Activated CD8-positive, alpha-beta T cell treated with anti-CD3 and anti-CD28 coated beads for 36 hours (primary cell): ENCODE measurements around the gene ZBTB7B. TPM values are rescaled to one million over a fixed set of nuclear protein-coding genes. Genes with fewer than 3 reads are reported as not detected.

ENCODE experiments used
- ATAC-seq: fragments of 200-7000 bp; cut with Tn5 transposase; one replicate; pipeline ENCODE4 v1.10.0; 2021; ENCODE audit warnings: mild to moderate bottlenecking, moderate library complexity
- CTCF ChIA-PET: fragments of 350-600 bp; sonication (Branson Sonifier 250); formaldehyde crosslinking; loops from one replicate; lab custom pipeline; 2021; ENCODE audit warnings: antibody characterized with exemption; lab: Charles Lee
- POLR2A ChIA-PET: fragments of 350-600 bp; sonication (Branson Sonifier 250); formaldehyde crosslinking; loops from one replicate; lab custom pipeline; 2021; ENCODE audit warnings: antibody characterized with exemption; lab: Charles Lee
- DNase-seq: peaks from one replicate; pipeline ENCODE4 v3.0.0-alpha.2; 2020
- H3K27ac Mint-ChIP-seq: one replicate; pipeline ENCODE4 v1.8.0; 2021; ENCODE audit warnings: mild to moderate bottlenecking, mixed read lengths
- H3K27me3 Mint-ChIP-seq: one replicate; pipeline ENCODE4 v1.8.0; 2021; ENCODE audit warnings: mixed read lengths
- H3K36me3 Mint-ChIP-seq: one replicate; pipeline ENCODE4 v1.8.0; 2021; ENCODE audit warnings: low read depth, mixed read lengths
- H3K4me1 Mint-ChIP-seq: one replicate; pipeline ENCODE4 v1.8.0; 2021; ENCODE audit warnings: low read depth, mixed read lengths
- H3K4me3 Mint-ChIP-seq: one replicate; pipeline ENCODE4 v1.8.0; 2021; ENCODE audit warnings: mild to moderate bottlenecking, moderate library complexity, mixed read lengths
- H3K9me3 Mint-ChIP-seq: one replicate; pipeline ENCODE4 v1.8.0; 2021; ENCODE audit warnings: mixed read lengths
- CTCF ChIP-seq: fragments of 200-600 bp; IDR thresholded peaks from one replicate; pipeline ENCODE4 v1.8.0; 2022; ENCODE audit warnings: antibody characterized with exemption, mild to moderate bottlenecking
- intact Hi-C: fragments of 100-400 bp; cut with micrococcal nuclease; formaldehyde crosslinking; loops from one replicate; pipeline ENCODE4 v1.10.0; 2022
- total RNA-seq, 2 experiments: library from RNA; stranded (reverse); gene quantifications; one replicate each; pipeline ENCODE4 v1.2.3, GENCODE V29; 2021

The ZBTB7B gene
- total RNA-seq, 2 experiments from 2014 or later: 26.3 to 26.5 TPM

- Mint-ChIP-seq H3K4me3 (peak overlapping the region; percentile 31), H3K27ac (peak overlapping the region; percentile 50), H3K27me3 (no peaks in the 10 kb centered on the region), H3K4me1 (peaks cover 72% of the 10 kb centered on the region), H3K9me3 (no peaks in the 10 kb centered on the region), H3K36me3 (no peaks in the 10 kb centered on the region)
- TF ChIP-seq CTCF: no peak
- intact Hi-C loops: no loop called here
- ChIA-PET CTCF (interaction anchor here (1.1 to 1.9 kb wide), 4 partner anchors 9 to 81 kb away, joined by 3 to 5 read pairs (median 4); partner anchors contain the start of gene PYGO2), POLR2A (interaction anchor here (0.7 to 0.8 kb wide), 2 partner anchors 9 to 58 kb away, joined by 3 read pairs; no protein-coding TSS in a partner anchor)
- DNase-seq (peak; percentile 36), ATAC-seq (no peak)
These were observed 7.8 kb downstream of the ZBTB7B start for GRCh38 chr1:155010211-155010918.

- Mint-ChIP-seq H3K27me3 (no peaks in the 10 kb centered on the region), H3K4me1 (peaks cover 72% of the 10 kb centered on the region), H3K4me3 (no peak overlapping the region), H3K9me3 (no peaks in the 10 kb centered on the region), H3K27ac (no peak overlapping the region), H3K36me3 (peaks cover 3% of the 10 kb centered on the region)
- CTCF ChIA-PET: interaction anchor here (1.1 to 1.9 kb wide), 4 partner anchors 9 to 80 kb away, joined by 3 to 5 read pairs (median 4); partner anchors contain the start of gene PYGO2
- intact Hi-C loops: no loop called here
- DNase-seq: no peak
- POLR2A ChIA-PET: interaction anchor here (0.8 kb wide), 1 partner anchor 58 kb away, joined by 3 read pairs; no protein-coding TSS in a partner anchor
- no peak for ATAC-seq
- TF ChIP-seq CTCF: no peak
These were observed 8.4 kb downstream of the ZBTB7B start for GRCh38 chr1:155011004-155011416.

- intact Hi-C loops: no loop called here
- POLR2A ChIA-PET: interaction anchor here (0.6 to 1.6 kb wide), 4 partner anchors 12 to 73 kb away, joined by 3 to 5 read pairs (median 4); no protein-coding TSS in a partner anchor
These were observed 8.9 kb downstream of the ZBTB7B start for GRCh38 chr1:155011437-155012025.

GRCh38 chr1:155012026-155012546, 9.5 kb downstream of the ZBTB7B start:
- Mint-ChIP-seq H3K36me3 (peaks cover 8% of the 10 kb centered on the region), H3K4me1 (peaks cover 72% of the 10 kb centered on the region), H3K4me3 (no peak overlapping the region)

More at GRCh38 chr1:155011437-155012025, 8.9 kb downstream of the ZBTB7B start:
- CTCF ChIA-PET: interaction anchor here (1.1 to 2.8 kb wide), 6 partner anchors 8 to 80 kb away, joined by 3 to 13 read pairs (median 4); partner anchors contain the start of genes PBXIP1 and PYGO2
- peaks cover 6% of the 10 kb centered on the region for H3K36me3 Mint-ChIP-seq
- no peak overlapping the region for H3K27ac Mint-ChIP-seq
- DNase-seq: no peak
- no peak for TF ChIP-seq CTCF
- H3K4me3 Mint-ChIP-seq: no peak overlapping the region
- H3K4me1 Mint-ChIP-seq: peaks cover 72% of the 10 kb centered on the region
- no peaks in the 10 kb centered on the region for H3K9me3 Mint-ChIP-seq
- no peaks in the 10 kb centered on the region for H3K27me3 Mint-ChIP-seq
- ATAC-seq: no peak

More at GRCh38 chr1:155012026-155012546, 9.5 kb downstream of the ZBTB7B start:
- no peak for TF ChIP-seq CTCF
- no peaks in the 10 kb centered on the region for H3K27me3 Mint-ChIP-seq
- ChIA-PET CTCF (interaction anchor here (1.1 to 2.8 kb wide), 5 partner anchors 11 to 79 kb away, joined by 3 to 13 read pairs (median 3); partner anchors contain the start of gene PBXIP1), POLR2A (interaction anchor here (0.6 to 1.7 kb wide), 7 partner anchors 8 to 260 kb away, joined by 3 to 5 read pairs (median 4); partner anchors contain the start of gene ADAM15)
- no peaks in the 10 kb centered on the region for H3K9me3 Mint-ChIP-seq
- DNase-seq (no peak), ATAC-seq (no peak)
- intact Hi-C loops: no loop called here
- peak overlapping the region; percentile 57 for H3K27ac Mint-ChIP-seq
